Upper lobe of right lung (tissue), 1 donor: ENCODE results near the gene RAB13. TPM values are rescaled to one million over a fixed set of nuclear protein-coding genes. Genes with fewer than 3 reads are reported as not detected.

Experiments
- ATAC-seq: fragments of 200-7000 bp; cut with Tn5 transposase; one replicate; pipeline ENCODE4 v1.9.1; 2020; ENCODE audit warnings: mild to moderate bottlenecking, moderate library complexity
- DNase-seq: peaks from one replicate; pipeline ENCODE4 v3.0.0-alpha.2; 2020
- H3K27ac ChIP-seq: fragments of 200-600 bp; one replicate; pipeline ENCODE4 v1.8.0; 2022
- H3K27me3 ChIP-seq: fragments of 200-600 bp; one replicate; pipeline ENCODE4 v1.8.0; 2022; ENCODE audit warnings: mild to moderate bottlenecking
- H3K36me3 ChIP-seq: fragments of 200-600 bp; one replicate; pipeline ENCODE4 v1.8.0; 2022
- H3K4me1 ChIP-seq: fragments of 200-600 bp; one replicate; pipeline ENCODE4 v1.8.0; 2022
- H3K4me3 ChIP-seq: fragments of 200-600 bp; one replicate; pipeline ENCODE4 v1.8.0; 2022; ENCODE audit warnings: mild to moderate bottlenecking
- H3K9me3 ChIP-seq: fragments of 200-600 bp; one replicate; pipeline ENCODE4 v1.8.0; 2022
- intact Hi-C: fragments of 100-400 bp; cut with DNase I; formaldehyde crosslinking; loops from one replicate; pipeline ENCODE4 v1.11.0; 2022
- total RNA-seq: library from RNA; stranded (reverse); fragmentation: NEBNext Ultra II Directional; extraction: Animal tissue kit (Norgen Biotek cat#: 25700); gene quantifications from one replicate; pipeline ENCODE4 v1.2.1, GENCODE V29; 2021
- TF ChIP-seq, protein P1 (sequence below): fragments of 200-600 bp; IDR thresholded peaks from one replicate; pipeline ENCODE4 v1.8.0; 2022; ENCODE audit warnings: antibody characterized with exemption
- donor health status: DM: no; HTN: yes; CAD: no; lungs with severe emphysema.

The RAB13 gene
- total RNA-seq, 1 donor from 2014 or later: 103 TPM

DNA sequence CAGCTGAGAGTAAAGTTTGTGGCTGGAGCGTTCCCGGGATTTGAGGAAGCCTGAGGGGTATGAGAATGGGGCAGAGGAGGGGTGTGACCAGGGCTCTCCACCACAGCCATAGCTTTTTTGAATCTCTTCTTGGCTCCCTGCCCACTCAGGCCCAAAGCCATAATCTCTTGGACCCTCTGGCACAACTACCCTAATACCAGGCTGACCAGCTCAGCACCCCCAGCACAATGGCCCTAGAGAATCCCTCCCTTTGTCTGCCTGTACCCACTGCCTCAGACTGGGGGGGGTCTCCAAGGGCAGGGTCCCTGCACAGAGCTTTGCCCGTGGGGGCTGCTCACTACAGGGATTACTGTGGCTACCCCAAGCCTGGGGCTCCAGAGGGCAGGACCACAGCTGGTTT, 47.1 kb downstream of the RAB13 start:
- H3K36me3 ChIP-seq: peaks cover 90% of the 10 kb centered on the region
- ATAC-seq (no peak), DNase-seq (peak; percentile 50)
- intact Hi-C loops: no loop called here
- H3K9me3 ChIP-seq: no peaks in the 10 kb centered on the region
- H3K4me1 ChIP-seq: peaks cover 5% of the 10 kb centered on the region
- TF ChIP-seq, protein P1, sequence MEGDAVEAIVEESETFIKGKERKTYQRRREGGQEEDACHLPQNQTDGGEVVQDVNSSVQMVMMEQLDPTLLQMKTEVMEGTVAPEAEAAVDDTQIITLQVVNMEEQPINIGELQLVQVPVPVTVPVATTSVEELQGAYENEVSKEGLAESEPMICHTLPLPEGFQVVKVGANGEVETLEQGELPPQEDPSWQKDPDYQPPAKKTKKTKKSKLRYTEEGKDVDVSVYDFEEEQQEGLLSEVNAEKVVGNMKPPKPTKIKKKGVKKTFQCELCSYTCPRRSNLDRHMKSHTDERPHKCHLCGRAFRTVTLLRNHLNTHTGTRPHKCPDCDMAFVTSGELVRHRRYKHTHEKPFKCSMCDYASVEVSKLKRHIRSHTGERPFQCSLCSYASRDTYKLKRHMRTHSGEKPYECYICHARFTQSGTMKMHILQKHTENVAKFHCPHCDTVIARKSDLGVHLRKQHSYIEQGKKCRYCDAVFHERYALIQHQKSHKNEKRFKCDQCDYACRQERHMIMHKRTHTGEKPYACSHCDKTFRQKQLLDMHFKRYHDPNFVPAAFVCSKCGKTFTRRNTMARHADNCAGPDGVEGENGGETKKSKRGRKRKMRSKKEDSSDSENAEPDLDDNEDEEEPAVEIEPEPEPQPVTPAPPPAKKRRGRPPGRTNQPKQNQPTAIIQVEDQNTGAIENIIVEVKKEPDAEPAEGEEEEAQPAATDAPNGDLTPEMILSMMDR: no peak
- no peak overlapping the region for H3K4me3 ChIP-seq
- H3K27me3 ChIP-seq: no peaks in the 10 kb centered on the region
- no peak overlapping the region for H3K27ac ChIP-seq

DNA sequence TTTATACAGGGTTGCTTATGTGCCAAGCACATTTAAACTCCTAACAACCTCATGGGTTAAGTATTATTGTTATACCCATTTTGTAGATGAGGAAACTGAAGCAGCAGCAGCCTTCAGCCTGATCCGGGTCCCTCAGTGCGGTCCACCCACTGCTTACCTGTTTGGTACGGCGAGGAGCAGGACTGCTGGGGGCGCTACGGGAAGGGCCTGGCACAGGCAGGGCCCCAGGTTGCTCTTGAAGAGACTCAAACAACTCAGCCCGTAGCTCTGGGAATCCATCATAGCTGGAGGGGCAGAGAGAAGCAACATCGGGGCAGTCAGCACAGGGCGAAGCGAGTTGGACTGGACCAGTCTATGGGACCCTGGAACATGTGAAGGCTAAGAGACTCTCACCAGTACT, 48.8 kb downstream of the RAB13 start:
- H3K4me3 ChIP-seq: no peak overlapping the region

DNA sequence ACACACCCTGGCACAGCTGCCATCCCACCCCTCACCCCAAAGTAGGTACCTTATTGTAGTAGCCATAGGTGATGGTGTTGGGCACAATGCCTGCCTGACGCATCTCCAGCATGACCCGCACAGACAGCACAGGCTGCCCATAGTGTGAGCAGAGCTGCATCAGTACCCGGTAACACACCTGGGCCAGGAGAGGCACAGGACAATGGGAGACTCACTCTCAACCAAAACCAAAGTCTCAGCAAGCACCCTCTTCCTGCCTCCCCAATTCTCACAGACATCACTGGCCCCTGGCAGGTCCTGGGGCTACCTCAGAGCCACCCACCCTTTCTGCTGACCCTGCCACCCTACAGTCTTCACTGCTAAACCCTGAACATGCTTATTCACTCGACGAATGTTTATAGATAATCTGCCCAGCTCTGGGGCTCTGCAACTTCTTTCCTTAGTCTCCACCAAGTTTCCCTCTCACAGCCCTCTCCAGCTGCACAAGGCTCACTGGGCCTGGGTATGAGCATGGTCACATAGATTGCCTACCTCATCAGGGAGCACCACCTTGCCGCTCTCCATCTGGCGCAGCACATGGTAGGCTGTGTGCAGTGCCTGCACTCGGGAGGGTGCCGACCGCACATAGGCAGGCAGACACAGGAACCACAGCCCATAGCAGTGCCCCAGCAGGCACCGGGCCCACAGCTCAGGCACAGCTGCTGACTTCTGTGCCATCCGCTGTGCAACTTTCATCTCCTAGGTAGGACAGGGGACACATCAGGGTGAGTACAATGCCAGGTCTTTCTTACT, 49.9 kb downstream of the RAB13 start:
- H3K36me3 ChIP-seq: peaks cover 95% of the 10 kb centered on the region
- peak; percentile 37 for DNase-seq
- intact Hi-C loops: no loop called here

More for the DNA sequence above, 48.8 kb downstream of the RAB13 start:
- Histone ChIP-seq H3K27me3 (no peaks in the 10 kb centered on the region), H3K9me3 (no peaks in the 10 kb centered on the region), H3K27ac (no peak overlapping the region), H3K4me1 (no peaks in the 10 kb centered on the region), H3K36me3 (peaks cover 95% of the 10 kb centered on the region)
- ATAC-seq: no peak
- intact Hi-C loops: no loop called here
- DNase-seq: peak; percentile 45
- TF ChIP-seq, protein P1: no peak

DNA sequence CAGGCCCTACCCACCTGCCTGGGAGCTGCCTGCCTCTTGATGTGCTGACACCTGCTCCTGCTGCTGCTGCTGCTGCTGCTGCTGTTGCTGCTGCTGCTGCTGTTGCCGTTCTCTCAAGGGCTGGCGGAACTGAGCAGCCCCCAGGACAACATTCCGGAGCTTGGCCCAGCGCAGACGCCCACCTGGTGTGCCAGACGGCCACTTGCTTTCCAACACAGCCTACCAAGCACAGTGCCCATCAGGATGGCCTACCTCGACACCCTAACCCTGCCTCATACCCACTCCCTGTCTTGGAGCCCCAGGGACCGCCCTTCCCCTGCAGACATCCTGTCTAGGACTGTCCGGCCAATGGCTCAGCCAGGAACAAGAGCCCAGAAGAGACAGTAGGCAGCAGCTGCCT, 51.4 kb downstream of the RAB13 start:
- DNase-seq: peak; percentile 47
- Histone ChIP-seq H3K27me3 (no peaks in the 10 kb centered on the region), H3K4me3 (no peak overlapping the region), H3K9me3 (no peaks in the 10 kb centered on the region), H3K36me3 (peaks cover 95% of the 10 kb centered on the region), H3K27ac (no peak overlapping the region), H3K4me1 (no peaks in the 10 kb centered on the region)
- ATAC-seq: no peak
- intact Hi-C loops: no loop called here
- TF ChIP-seq, protein P1: no peak

More for the DNA sequence above, 49.9 kb downstream of the RAB13 start:
- no peaks in the 10 kb centered on the region for H3K27me3 ChIP-seq
- no peaks in the 10 kb centered on the region for H3K4me1 ChIP-seq
- no peak for ATAC-seq
- H3K9me3 ChIP-seq: no peaks in the 10 kb centered on the region
- no peak overlapping the region for H3K4me3 ChIP-seq
- no peak overlapping the region for H3K27ac ChIP-seq
- TF ChIP-seq, protein P1: no peak

DNA sequence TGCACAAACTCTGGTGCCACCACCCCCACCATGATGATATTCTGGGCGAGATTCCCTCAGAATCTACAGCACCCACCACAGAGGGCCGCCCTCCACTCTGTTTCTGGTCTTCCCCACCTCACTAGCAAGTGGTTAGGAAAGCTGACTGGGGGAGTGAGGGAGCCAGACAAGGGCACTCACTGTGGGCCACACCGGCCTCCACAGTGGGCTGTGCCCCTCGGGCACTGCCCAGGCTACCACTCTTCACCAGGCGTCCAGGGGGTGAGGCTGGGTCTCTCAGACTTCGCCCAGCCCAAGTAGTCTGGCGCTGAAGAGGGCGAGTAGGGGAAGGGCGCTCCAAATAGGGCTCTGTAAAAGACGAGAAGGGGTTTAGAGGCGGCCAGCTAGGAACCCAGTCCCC, 52.2 kb downstream of the RAB13 start:
- no peaks in the 10 kb centered on the region for H3K9me3 ChIP-seq
- DNase-seq (peak; percentile 49), ATAC-seq (no peak)
- TF ChIP-seq, protein P1: no peak
- H3K27ac ChIP-seq: no peak overlapping the region
- intact Hi-C loops: no loop called here
- peaks cover 90% of the 10 kb centered on the region for H3K36me3 ChIP-seq
- H3K4me1 ChIP-seq: no peaks in the 10 kb centered on the region
- no peak overlapping the region for H3K4me3 ChIP-seq
- no peaks in the 10 kb centered on the region for H3K27me3 ChIP-seq
